Activated naive CD4-positive, alpha-beta T cell treated with Interleukin-2 at 50 U/mL for 16 hours (primary cell): Measurements from ENCODE around the gene TSPAN16.
A peak's percentile ranks its signal among the peaks of the same experiment; 100 is the strongest.
"Not testable (repeated sequence)": the region's sequence is repeated elsewhere in the genome, so short reads cannot be mapped to it uniquely, and the experiment has no call there.

Source experiments
- DNase-seq: peaks from one replicate; pipeline ENCODE4 v3.0.0-alpha.2; 2020

The TSPAN16 gene

DNA sequence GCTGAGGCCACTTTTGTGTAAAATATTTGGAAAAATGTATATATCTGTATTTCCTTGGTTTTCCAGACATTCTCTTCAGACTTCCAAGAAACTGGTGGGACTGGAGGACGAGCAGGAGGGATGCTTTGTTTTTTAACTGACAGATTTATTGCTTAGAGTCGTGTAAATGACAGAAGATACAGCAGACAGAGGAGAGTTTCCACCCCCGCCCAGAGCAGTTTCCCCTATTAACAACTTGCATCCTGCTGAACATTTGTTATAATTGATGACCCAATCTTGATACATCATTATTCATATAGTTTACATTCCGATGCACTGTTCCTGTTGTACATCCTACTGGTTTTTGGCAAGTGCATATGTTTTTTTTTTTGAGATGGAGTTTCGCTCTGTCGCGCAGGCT lies 26.6 kb upstream of the TSPAN16 start:
- DNase-seq, result no peak

GRCh38 chr19:11273296-11273695 lies 22.7 kb upstream of the TSPAN16 start:
- DNase-seq, result no peak

DNA sequence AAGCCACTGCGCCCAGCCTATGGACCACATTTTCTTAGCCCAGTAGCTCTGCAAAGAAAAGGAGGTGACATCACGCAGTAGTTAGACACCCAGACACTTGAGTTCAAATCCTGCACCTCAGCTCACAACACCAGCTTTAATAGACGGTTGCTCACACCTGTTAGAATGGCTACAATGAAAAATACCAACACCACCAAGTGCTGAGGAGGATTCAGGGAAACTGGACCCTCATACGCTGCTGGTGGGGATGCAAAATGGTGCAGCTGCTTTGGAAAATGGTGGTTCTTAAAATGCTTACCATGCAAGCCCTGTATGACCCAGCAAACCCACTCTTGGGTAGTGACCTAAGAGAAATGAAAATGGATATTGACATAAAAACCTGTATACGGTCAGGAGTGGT lies 22.0 kb upstream of the TSPAN16 start:
- no peak for DNase-seq

- DNase-seq, result no peak
These were observed 21.4 kb upstream of the TSPAN16 start for GRCh38 chr19:11274533-11275086.

DNA sequence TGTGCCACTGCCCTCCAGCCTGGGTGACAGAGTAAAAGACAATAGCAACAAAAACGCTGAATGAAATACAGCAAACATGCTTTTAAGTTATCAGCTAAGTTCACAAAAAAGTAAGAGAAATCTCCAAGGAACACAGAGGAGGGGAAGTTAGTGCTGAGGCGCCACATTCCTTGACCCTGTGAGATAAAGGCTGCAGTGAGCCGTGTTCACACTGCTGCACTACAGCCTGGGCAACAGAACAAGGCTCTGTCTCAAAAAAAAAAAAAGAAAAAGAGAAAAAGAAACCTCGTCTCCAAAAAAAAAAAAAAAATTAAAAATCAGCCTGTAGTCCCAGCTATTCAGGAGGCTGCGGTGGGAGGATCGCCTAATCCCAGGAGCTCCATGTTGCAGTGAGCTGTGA lies 17.3 kb upstream of the TSPAN16 start:
- DNase-seq, result no peak

DNA sequence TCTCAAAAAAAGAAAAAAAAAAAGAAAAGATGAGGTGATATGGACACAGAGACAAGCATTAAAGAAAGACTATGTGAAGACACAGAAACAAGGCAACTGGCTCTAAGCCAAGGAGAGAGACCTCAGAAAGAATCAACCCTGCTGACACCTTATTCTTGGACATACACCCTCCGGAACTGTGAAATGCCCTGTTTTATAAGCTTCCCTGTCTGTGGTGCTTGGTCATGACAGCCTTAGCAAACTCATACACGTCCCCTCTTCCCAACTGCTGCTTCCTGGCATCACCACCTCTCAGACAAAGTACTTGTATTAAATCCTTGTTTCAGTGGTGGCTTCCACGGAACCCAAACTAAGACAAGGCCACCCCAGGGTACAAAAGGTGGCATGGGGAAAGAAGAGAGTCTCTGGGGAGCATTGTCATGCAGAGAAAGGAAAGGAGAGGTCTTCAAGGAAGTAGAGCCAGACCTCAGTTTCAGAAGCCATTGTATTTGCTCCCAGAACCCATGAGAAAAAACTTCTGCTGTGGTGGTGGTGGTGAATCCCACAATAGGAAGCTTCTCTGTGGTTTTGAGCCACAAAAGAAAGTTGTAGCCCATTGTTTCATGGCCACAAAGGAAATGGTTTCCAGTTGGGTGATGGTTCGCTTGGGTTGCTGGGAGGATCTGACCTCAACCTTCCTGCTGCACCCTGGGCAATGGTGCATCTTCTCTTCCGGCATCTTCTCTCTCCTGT lies 16.3 kb upstream of the TSPAN16 start:
- DNase-seq, result peak; percentile 13

DNA sequence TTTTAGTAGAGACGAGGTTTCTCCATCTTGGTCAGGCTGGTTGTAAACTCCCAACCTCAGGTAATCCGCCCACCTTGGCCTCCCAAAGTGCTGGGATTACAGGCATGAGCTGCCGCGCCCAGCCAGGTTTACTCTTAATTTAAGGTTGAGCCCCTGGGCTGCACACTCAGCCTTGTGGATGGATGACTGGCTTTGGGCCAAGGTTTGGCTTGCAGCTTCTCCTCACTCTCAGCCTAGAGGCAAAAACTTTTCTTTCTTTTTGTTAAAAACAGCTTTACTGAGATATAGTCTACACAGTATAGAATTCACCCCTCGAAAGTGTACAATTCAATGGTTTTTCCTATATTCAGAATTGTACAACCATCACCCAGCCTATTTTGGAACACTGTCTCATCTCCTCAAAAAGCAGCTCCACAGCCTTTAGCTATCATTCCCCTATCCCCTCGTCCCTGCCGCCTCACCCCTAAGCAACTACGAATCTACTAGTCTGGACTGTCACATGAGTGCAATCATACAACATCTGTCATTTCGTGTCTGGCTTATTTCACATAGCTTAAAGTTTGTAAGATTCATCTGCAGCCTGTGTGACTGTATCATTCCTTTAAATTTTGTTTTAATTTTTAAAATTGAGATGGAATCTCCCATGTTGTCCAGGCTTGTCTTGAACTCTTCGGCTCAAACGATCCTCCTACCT lies 14.5 kb upstream of the TSPAN16 start:
- no peak for DNase-seq

DNA sequence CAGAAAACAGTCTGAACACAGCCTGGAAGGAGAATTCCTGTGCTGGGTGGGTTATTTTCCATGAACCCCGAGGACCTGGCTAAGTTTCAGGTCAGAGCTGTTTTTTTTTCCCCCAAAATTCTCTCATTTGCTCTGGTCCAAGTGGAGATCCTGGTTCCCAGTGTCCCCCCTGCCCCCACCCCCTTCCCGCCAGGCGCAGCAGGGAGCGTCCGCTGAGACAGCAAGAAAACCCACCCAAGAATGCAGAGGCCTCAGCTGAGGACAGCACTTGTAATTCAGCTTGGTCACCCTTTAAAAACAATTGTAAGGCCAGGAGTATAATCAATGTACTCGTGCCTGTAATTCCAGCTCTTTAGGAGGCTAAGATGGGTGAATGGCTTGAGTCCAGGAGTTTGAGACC lies 11.4 kb upstream of the TSPAN16 start:
- DNase-seq, result no peak

DNA sequence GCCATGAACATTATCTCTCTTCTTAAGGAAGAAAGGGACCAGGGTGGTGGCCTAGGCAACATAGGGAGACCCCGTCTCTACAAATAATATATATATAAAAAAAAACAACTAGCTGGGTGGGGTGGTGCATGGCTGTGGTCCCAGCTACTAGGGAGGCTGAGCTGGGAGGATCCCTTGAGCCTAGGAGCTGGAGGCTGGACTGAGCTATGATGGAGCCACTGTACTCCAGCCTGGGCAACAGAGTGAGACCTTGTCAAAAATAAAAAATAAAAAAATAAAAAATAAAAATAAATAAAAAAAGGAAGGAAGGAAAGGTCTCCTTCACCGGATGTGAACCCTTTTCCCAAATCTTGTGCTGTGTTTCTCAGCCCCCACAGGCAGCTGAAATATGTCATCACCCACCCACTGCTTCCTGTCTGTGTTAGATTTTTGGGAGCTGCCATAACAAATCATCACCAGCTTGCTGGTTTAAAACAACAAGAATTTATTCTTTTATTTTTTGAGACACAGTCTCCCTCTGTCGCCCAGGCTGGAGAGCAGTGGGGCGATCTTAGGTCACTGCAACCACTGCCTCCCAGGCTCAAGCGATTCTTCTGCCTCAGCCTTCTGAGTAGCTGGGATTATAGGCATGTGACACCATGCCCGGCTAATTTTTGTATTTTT lies 9.5 kb upstream of the TSPAN16 start:
- no peak for DNase-seq

- no peak for DNase-seq
These were observed 7.6 kb upstream of the TSPAN16 start for GRCh38 chr19:11288349-11288748.

DNA sequence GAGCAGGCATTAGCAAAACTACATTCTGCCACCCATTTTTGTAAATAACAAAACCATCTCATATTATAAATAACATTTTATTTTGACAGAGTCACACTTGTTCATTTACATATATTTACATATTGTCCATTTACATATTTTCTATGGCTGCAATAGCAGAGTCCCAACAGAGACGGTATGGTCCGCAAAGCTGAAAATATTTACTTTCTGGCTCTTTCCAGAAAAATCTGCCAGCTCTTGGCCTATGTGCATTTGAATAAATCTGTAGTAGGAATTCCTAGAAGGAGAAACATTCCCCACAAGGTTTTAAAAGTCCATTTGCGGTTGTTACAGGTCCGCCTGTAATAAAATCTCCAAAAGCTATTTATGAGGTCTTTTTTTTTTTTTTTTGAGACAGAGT lies 5.7 kb upstream of the TSPAN16 start:
- no peak for DNase-seq

DNA sequence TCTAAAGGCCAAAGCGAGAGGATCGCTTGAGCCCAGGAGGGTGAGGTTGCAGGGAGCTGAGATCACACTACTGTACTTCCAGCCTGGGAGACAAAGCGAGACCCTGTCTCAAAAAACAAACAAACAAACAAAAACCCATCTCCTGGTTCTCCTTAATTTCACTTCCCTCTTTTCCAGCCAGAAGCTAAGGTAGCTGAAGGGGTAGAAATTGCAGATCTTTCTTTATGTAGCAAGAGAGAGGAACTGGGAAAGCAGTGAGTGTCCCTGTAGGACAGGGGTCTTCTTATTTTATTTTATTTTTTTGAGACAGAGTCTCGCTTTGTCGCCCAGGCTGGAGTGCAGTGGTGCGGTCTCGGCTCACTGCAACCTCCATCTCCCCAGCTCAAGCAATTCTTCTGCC lies 4.5 kb upstream of the TSPAN16 start:
- DNase-seq, result no peak

- no peak for DNase-seq
These were observed 4.0 kb upstream of the TSPAN16 start for GRCh38 chr19:11291991-11292390.

GRCh38 chr19:11293433-11294389 lies 2.2 kb upstream of the TSPAN16 start:
- DNase-seq, result peak; percentile 85

DNA sequence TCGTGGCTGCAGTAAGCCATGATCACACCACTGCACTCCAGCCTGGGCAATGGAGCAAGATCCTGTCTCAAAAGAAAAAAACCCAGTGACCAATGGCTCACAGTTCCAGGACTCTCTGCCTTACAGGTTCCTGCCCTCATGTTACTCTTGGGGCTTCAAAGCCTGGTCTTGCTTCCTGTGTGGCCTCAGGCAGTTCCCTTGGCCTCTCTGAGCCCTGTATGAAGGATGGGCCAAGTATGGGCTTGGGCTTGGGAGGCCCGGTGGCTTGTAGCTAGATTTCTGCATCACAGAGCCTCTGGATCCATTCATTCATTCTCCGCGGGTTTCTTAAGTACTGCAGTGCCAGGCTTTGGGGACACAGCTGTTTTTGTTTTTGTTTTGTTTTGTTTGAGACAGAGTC lies 780 bp upstream of the TSPAN16 start:
- no peak for DNase-seq

DNA sequence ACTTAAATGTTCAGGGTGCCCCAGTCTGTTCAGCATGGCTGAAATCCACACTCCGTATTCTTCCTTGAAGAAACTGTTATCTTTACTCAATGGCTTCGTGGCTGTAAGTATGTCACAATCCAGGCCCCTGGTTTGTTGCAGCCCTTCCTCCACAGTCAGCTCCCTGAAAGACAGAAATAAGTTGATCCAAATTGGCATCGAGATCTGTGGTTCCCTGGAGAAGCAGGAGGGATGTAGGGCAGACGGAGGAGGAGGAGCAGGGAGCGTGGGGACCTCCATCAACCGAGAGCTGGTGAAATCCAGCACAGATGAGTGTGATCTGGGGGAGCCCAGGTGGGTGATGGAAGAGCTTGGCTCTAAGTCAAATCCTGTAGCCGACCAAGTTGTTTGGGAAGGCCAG lies 304 bp downstream of the TSPAN16 start:
- DNase-seq, result no peak

DNA sequence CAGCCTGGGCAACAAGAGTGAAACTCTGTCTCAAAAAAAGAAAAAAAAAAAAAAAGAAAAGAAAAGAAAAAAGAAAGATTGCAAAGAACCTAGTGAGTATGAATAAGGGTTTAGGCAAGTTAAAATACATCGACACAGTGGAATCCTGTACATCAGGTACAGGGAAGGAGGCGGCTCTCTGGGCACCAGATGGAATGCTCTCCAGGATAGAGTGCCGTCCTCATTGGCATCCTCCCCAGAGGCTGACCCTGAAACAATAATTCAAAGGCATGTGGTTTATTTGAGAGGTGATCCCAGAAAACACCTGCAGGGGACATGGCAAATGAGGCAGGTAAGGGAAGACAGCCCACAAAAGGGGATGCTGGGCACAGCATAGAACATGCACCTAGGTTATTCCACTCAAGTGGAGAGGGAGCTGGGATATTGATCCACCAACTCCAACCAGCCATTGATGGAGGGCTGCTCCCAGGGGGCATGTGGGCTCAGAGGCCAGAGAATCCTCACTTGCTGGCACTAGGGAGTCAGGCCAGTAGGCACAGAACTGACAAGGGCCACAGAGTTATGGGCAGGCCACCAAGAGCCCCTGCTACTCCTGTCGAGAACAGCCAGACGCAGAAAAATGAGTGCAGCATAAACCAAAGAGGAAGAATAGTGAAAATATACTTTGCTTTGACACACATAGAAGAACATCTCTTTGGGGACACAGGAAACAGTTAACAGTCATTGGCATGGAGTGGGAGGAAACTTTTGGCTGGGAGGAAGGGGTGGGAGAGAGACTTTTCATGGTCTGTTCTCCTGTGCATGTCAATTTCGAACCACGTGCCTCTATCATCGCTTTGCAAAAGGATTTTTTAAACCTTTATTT lies 4.2 kb downstream of the TSPAN16 start:
- DNase-seq, result no peak

- DNase-seq, result no peak
These were observed 4.8 kb downstream of the TSPAN16 start for GRCh38 chr19:11300811-11301120.

- no peak for DNase-seq
These were observed 9.0 kb downstream of the TSPAN16 start for GRCh38 chr19:11304936-11305335.

DNA sequence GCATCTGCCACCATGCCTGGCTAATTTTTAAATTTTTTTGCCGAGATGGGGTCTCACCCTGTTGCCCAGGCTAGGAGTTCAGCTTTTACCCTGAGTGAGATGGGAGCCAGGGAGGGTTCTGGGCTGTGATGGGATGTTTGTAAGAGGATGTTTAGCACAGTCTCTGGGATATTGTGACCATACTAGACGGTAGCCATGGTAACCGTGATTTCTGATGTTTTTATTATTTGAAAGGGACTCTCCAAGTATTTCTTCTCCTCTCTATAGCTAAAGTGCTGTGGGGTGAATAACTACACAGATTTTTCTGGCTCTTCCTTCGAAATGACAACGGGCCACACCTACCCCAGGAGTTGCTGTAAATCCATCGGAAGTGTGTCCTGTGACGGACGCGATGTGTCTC lies 10.4 kb downstream of the TSPAN16 start:
- no peak for DNase-seq

DNA sequence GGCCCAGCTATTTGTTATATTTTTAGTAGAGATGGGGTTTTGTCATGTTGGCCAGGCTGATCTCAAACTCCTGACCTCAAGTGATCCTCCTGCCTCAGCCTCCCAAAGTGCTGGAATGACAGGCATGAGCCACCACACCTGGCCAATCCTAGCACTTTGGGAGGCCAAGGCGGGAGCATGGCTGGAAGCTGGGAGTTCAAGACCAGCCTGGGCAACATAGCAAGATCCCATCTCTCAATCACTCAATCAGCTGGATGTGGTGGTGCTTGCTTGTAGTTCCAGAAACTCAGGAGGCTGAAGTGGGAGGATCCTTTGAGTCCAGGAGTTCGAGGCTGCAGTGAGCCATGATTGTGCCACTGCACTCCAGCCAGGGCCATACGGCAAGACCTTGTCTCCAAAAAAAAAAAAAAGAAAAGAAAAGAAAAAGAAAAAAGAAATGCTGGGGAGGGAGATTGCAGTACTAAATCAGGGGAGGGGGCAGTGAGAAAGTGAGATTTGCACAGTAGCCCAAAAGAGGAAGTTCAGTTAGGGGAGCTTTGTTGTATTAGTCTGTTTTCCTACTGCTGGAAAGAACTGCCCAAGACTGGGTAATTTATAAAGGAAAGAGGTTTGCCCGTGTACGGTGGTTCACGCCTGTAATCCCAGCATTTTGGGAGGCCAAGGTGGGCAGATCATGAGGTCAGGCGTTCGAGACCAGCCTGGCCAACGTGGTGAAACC lies 24.5 kb downstream of the TSPAN16 start:
- DNase-seq, result not testable (repeated sequence)
